ENCODE data around the gene ABCA4.

GRCh38 chr1:94031154-94031553 lies 89.8 kb downstream of the ABCA4 start:
- TF ChIP-seq EP300 (IDR thresholded peaks at IDR 0.05; ENCODE audit: borderline replicate concordance) (no peak), TCF12 (IDR thresholded peaks at IDR 0.05; ENCODE audit: low read depth) (no peak), CEBPB (IDR thresholded peaks at IDR 0.05) (no peak), ZBTB7A (IDR thresholded peaks at IDR 0.05; ENCODE audit: low read depth) (no peak), RAD21 (IDR thresholded peaks at IDR 0.05; ENCODE audit: low read depth) (no peak)
